ENCODE data around the gene BAHD1.

GRCh38 chr15:40398413-40398873 is 42.3 kb upstream of the BAHD1 start:
- TF ChIP-seq POLR2A (IDR thresholded peaks at IDR 0.05; ENCODE audit: low read length) (no peak), GATA1 (IDR thresholded peaks at IDR 0.05; ENCODE audit: low read depth, low read length) (no peak)
